ENCODE data around the gene RAB11FIP3. TPM values are rescaled to one million over a fixed set of nuclear protein-coding genes. Genes with fewer than 3 reads are reported as not detected.
A peak's percentile ranks its signal among the peaks of the same experiment; 100 is the strongest.

RAB11FIP3 gene
- total and polyA plus RNA-seq, 2 of the 13 experiments (the other 11 are each of a cell fraction or from before 2014, with no cell fraction given) = 34.3 to 57.6 TPM

- TF ChIP-seq NFYC (CRISPR knock-in tag; IDR thresholded peaks at IDR 0.05) (peak; percentile 17; the same call in 1 of the 2 replicates), YEATS2 (CRISPR knock-in tag; IDR thresholded peaks at IDR 0.05; ENCODE audit: borderline replicate concordance) (peak; percentile 56; the same call in 1 of the 2 replicates), ZBTB2 (CRISPR knock-in tag; IDR thresholded peaks at IDR 0.05; ENCODE audit: low read depth) (no peak; the same call in 1 of the 2 replicates), TSC22D2 (CRISPR knock-in tag; IDR thresholded peaks at IDR 0.05; ENCODE audit: borderline replicate concordance) (no peak), MLLT10 (CRISPR knock-in tag; IDR thresholded peaks at IDR 0.05) (no peak), RBM39 (IDR thresholded peaks at IDR 0.05; ENCODE audit: low read depth, low read length, poor library complexity, severe bottlenecking) (peak; percentile 83), SYNCRIP (IDR thresholded peaks at IDR 0.05; ENCODE audit: insufficient read depth, low read depth, low read length) (no peak), ZNF790 (CRISPR knock-in tag; IDR thresholded peaks at IDR 0.05; ENCODE audit: borderline replicate concordance) (no peak), ZNF839 (CRISPR knock-in tag; IDR thresholded peaks at IDR 0.05; ENCODE audit: borderline replicate concordance) (peak; percentile 60; the same call in 1 of the 2 replicates), ZNF282 (IDR thresholded peaks at IDR 0.05; ENCODE audit: partially characterized antibody) (no peak), ZNF280B (CRISPR knock-in tag; IDR thresholded peaks at IDR 0.05; ENCODE audit: borderline replicate concordance) (no peak; the same call in 1 of the 2 replicates), RFX5 (IDR thresholded peaks at IDR 0.05; ENCODE audit: low read depth, low read length) (no peak), IRF9 (CRISPR knock-in tag; IDR thresholded peaks at IDR 0.05; ENCODE audit: borderline replicate concordance) (peak; percentile 74), DRAP1 (CRISPR knock-in tag; IDR thresholded peaks at IDR 0.05) (no peak; the same call in 1 of the 2 replicates), ZNF768 (CRISPR knock-in tag; IDR thresholded peaks at IDR 0.05) (peak; percentile 25; the same call in 1 of the 2 replicates), ZNF598 (CRISPR knock-in tag; IDR thresholded peaks at IDR 0.05; ENCODE audit: borderline replicate concordance) (no peak), ZNF580 (CRISPR knock-in tag; IDR thresholded peaks at IDR 0.05; ENCODE audit: borderline replicate concordance, low read depth) (peak; percentile 91), ETV5 (CRISPR knock-in tag; IDR thresholded peaks at IDR 0.05; ENCODE audit: borderline replicate concordance) (peak; percentile 8; the same call in 1 of the 2 replicates), PHB2 (IDR thresholded peaks at IDR 0.05; ENCODE audit: partially characterized antibody) (no peak), PRDM4 (CRISPR knock-in tag; IDR thresholded peaks at IDR 0.05; ENCODE audit: borderline replicate concordance) (no peak), NFKB2 (CRISPR knock-in tag; IDR thresholded peaks at IDR 0.05; ENCODE audit: borderline replicate concordance) (peak; percentile 79; the same call in 1 of the 2 replicates)
Observed at GRCh38 chr16:425082-425718, at the start of gene RAB11FIP3 (continued).
